ENCODE results near the gene ADGRE2. TPM values are rescaled to one million over a fixed set of nuclear protein-coding genes. Genes with fewer than 3 reads are reported as not detected.

ADGRE2 gene
- total RNA-seq, 1 donor = 22.7 TPM

Other genes with a start within 250 kb of the ADGRE2 start
- 28.9 TPM for gene TECR, start 249.0 kb downstream of the ADGRE2 start, total RNA-seq
- gene NDUFB7, start 206.5 kb downstream of the ADGRE2 start, total RNA-seq = 50.9 TPM
- gene CLEC17A, start 195.5 kb downstream of the ADGRE2 start, total RNA-seq = 1.6 TPM
- 0.63 TPM for gene ADGRE3, start 103.7 kb downstream of the ADGRE2 start, total RNA-seq
- gene ZNF333, start 88.5 kb downstream of the ADGRE2 start, total RNA-seq = 10.7 TPM
- gene OR7A5, start 56.6 kb upstream of the ADGRE2 start, total RNA-seq = 0.10 TPM
- not detected for gene OR7C1, start 56.6 kb upstream of the ADGRE2 start, total RNA-seq
- not detected for gene OR7A10, start 70.4 kb upstream of the ADGRE2 start, total RNA-seq
- gene OR7A17, start 107.6 kb upstream of the ADGRE2 start, total RNA-seq = not detected
- not detected for gene OR7C2, start 162.9 kb upstream of the ADGRE2 start, total RNA-seq
- 0.10 TPM for gene SLC1A6, start 201.3 kb upstream of the ADGRE2 start, total RNA-seq

Data from mononuclear cell (primary cell).